Measurements from ENCODE around the gene SND1.

SND1 gene

GRCh38 chr7:127791446-127792189 is 139.6 kb downstream of the SND1 start:
- no peaks in the 10 kb centered on the region for H3K9me3 Mint-ChIP-seq
- H3K27ac Mint-ChIP-seq = peak overlapping the region; percentile 25
- H3K4me1 Mint-ChIP-seq = peaks cover 37% of the 10 kb centered on the region
- H3K4me3 Mint-ChIP-seq = no peak overlapping the region
- peaks cover 4% of the 10 kb centered on the region for H3K36me3 Mint-ChIP-seq
- no peak for DNase-seq (ENCODE audit: low spot score in 2 of 2)
- no peaks in the 10 kb centered on the region for H3K27me3 Mint-ChIP-seq
- ATAC-seq (ENCODE audit: low read depth) = no peak

DNA sequence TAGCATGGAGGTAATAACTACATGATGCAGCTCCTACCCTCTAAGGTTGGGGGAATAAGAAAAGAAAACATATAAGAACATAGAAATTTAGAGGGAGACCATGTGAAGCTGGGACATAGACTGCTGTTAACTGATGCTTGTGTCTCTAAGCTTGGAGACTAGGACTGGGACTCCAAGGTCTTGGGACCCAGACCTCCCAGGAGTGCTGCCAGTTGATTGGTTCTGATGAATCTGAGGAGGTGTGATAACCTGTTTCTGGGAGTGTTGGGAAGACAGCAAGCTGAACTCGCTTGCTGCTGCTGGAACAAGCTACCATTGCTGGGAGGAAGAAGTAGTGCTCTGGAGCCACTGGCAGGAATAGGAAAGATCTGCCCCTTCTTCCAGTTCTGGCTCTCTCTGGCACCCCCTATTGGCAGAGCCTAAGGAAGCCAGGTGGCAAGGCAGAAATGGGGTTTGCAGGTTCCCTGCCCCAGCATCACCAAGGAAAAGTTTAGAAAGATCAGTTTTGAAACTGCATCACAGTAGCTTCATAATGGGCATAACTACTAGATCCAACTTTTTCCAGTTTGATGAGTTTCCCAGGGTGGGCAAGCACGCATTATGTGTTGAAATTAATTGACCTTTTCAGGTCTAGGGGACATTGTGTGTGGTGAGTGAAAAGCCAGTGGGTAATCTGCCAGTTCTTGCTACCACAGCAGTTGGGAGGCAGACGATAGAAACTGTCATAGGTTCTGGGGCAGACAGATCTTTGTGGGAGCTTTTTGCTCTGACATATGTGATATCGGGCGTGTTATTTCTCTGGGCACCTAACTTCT is 140.7 kb downstream of the SND1 start:
- peak overlapping the region; percentile 82 for H3K27ac Mint-ChIP-seq
- no peaks in the 10 kb centered on the region for H3K9me3 Mint-ChIP-seq
- ATAC-seq (ENCODE audit: low read depth) (no peak), DNase-seq (ENCODE audit: low spot score in 2 of 2) (peak; percentile 14 to 44)
- no peaks in the 10 kb centered on the region for H3K27me3 Mint-ChIP-seq
- H3K4me1 Mint-ChIP-seq = peaks cover 31% of the 10 kb centered on the region
- no peak overlapping the region for H3K4me3 Mint-ChIP-seq
- peaks cover 2% of the 10 kb centered on the region for H3K36me3 Mint-ChIP-seq

DNA sequence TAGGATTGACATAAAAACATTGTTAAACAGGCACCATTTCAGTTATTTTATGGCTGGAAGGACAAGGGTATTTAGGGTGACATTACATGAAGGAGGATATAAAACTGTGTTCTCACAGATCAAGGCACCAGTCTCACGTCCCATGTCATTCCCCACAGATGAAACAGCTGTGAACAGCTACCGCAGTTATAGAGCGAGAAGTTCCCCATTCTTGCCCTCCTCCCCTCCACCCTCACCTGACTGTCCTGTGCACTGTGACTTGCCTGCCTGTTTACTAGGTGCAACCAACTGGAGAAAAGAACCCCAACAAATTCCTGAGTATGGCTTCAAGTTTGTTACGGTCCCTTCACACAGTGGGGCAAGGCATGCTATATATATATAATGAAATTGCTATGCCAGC is 141.6 kb downstream of the SND1 start:
- H3K27me3 Mint-ChIP-seq = no peaks in the 10 kb centered on the region
- H3K4me3 Mint-ChIP-seq = no peak overlapping the region
- peaks cover 30% of the 10 kb centered on the region for H3K4me1 Mint-ChIP-seq
- peaks cover 4% of the 10 kb centered on the region for H3K36me3 Mint-ChIP-seq
- DNase-seq (ENCODE audit: low spot score in 2 of 2) (peak; percentile 20 to 32), ATAC-seq (ENCODE audit: low read depth) (peak; percentile 100)
- H3K9me3 Mint-ChIP-seq = no peaks in the 10 kb centered on the region
- peak overlapping the region; percentile 82 for H3K27ac Mint-ChIP-seq

DNA sequence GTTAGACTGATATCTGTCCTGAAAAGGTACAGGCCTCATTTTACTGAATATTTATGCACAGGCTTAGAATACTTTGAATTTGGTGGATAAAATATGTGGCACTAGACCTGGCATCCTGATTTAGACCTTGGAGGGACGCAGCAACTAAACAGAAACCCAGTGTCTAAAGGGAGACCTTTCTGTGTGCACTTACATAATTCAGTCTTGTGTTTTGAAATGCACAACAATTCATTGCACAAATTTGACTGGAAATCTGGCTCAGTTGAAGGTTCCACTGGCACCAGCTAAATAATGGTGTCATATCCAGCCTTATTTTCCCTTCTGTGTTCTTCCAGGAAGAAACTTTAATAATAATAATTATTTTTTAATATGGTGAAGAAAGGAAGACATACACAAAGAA is 142.1 kb downstream of the SND1 start:
- Mint-ChIP-seq H3K4me1 (peaks cover 27% of the 10 kb centered on the region), H3K36me3 (peaks cover 4% of the 10 kb centered on the region), H3K9me3 (no peaks in the 10 kb centered on the region), H3K27ac (peak overlapping the region; percentile 82), H3K27me3 (no peaks in the 10 kb centered on the region), H3K4me3 (no peak overlapping the region)
- DNase-seq (ENCODE audit: low spot score in 2 of 2) (no peak), ATAC-seq (ENCODE audit: low read depth) (no peak)

GRCh38 chr7:127794551-127794950 is 142.6 kb downstream of the SND1 start:
- H3K27ac Mint-ChIP-seq = no peak overlapping the region
- H3K4me3 Mint-ChIP-seq = no peak overlapping the region
- H3K9me3 Mint-ChIP-seq = no peaks in the 10 kb centered on the region
- ATAC-seq (ENCODE audit: low read depth) (no peak), DNase-seq (ENCODE audit: low spot score in 2 of 2) (no peak)
- peaks cover 3% of the 10 kb centered on the region for H3K36me3 Mint-ChIP-seq
- H3K27me3 Mint-ChIP-seq = no peaks in the 10 kb centered on the region
- peaks cover 27% of the 10 kb centered on the region for H3K4me1 Mint-ChIP-seq

DNA sequence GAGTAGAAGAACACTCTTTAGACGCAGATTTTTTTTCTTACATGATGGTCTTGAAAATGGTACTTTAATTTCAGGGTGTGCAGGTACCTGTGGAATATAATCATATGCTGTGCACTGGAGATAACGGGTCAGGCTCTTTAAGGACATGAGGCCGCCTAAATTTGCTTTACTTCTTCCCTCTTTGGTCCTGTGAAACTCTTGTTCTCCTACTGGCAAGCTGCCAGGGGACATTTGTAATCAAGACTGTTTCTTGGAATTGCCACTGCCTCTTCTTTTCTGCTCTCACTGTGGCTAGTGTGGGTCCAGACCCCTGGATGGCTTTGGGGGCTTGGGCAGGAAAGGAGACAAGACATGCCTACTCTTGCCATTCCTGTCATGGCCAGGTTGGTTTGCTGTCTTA is 146.0 kb downstream of the SND1 start:
- Mint-ChIP-seq H3K9me3 (no peaks in the 10 kb centered on the region), H3K4me1 (peaks cover 15% of the 10 kb centered on the region), H3K27me3 (no peaks in the 10 kb centered on the region), H3K36me3 (peaks cover 2% of the 10 kb centered on the region), H3K27ac (no peak overlapping the region), H3K4me3 (no peak overlapping the region)
- DNase-seq (ENCODE audit: low spot score in 2 of 2) (no peak), ATAC-seq (ENCODE audit: low read depth) (no peak)

- peaks cover 2% of the 10 kb centered on the region for H3K36me3 Mint-ChIP-seq
- ATAC-seq (ENCODE audit: low read depth) (no peak), DNase-seq (ENCODE audit: low spot score in 2 of 2) (no peak)
- no peaks in the 10 kb centered on the region for H3K9me3 Mint-ChIP-seq
- no peak overlapping the region for H3K27ac Mint-ChIP-seq
- H3K4me3 Mint-ChIP-seq = no peak overlapping the region
- no peaks in the 10 kb centered on the region for H3K27me3 Mint-ChIP-seq
- peaks cover 7% of the 10 kb centered on the region for H3K4me1 Mint-ChIP-seq
Measured at GRCh38 chr7:127798769-127799372, 146.9 kb downstream of the SND1 start.

- Mint-ChIP-seq H3K36me3 (peaks cover 2% of the 10 kb centered on the region), H3K9me3 (no peaks in the 10 kb centered on the region), H3K27ac (no peak overlapping the region), H3K4me3 (no peak overlapping the region), H3K4me1 (peaks cover 2% of the 10 kb centered on the region), H3K27me3 (no peaks in the 10 kb centered on the region)
- ATAC-seq (ENCODE audit: low read depth) = no peak
- no peak for DNase-seq (ENCODE audit: low spot score in 2 of 2)
Measured at GRCh38 chr7:127799535-127800305, 147.7 kb downstream of the SND1 start.

GRCh38 chr7:127802845-127803244 is 150.9 kb downstream of the SND1 start:
- Mint-ChIP-seq H3K27ac (no peak overlapping the region), H3K9me3 (no peaks in the 10 kb centered on the region), H3K4me3 (no peak overlapping the region), H3K27me3 (no peaks in the 10 kb centered on the region), H3K4me1 (peaks cover 7% of the 10 kb centered on the region), H3K36me3 (peaks cover 8% of the 10 kb centered on the region)
- ATAC-seq (ENCODE audit: low read depth) (no peak), DNase-seq (ENCODE audit: low spot score in 2 of 2) (no peak)

DNA sequence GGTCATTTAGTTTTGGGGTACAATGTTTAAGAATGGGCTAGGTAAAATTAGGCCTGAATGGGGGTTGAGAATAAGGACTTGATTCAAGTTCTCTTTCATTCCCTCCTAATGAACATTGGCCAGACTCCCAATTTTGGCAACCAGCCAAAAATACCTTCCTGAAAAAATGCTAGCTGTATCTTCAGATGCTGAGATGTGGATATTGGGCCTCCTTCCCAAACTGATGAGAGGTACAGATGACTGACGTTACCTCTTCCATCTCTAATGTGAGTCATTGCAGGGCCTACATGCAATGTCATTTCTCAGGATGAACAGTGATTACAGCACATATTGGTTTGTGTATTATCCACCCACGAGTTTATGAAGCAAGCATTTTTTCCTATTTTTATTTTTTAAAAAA is 151.6 kb downstream of the SND1 start:
- DNase-seq (ENCODE audit: low spot score in 2 of 2) (no peak), ATAC-seq (ENCODE audit: low read depth) (no peak)
- no peak overlapping the region for H3K27ac Mint-ChIP-seq
- no peaks in the 10 kb centered on the region for H3K27me3 Mint-ChIP-seq
- H3K4me1 Mint-ChIP-seq = peaks cover 7% of the 10 kb centered on the region
- peaks cover 10% of the 10 kb centered on the region for H3K36me3 Mint-ChIP-seq
- H3K9me3 Mint-ChIP-seq = no peaks in the 10 kb centered on the region
- H3K4me3 Mint-ChIP-seq = no peak overlapping the region

DNA sequence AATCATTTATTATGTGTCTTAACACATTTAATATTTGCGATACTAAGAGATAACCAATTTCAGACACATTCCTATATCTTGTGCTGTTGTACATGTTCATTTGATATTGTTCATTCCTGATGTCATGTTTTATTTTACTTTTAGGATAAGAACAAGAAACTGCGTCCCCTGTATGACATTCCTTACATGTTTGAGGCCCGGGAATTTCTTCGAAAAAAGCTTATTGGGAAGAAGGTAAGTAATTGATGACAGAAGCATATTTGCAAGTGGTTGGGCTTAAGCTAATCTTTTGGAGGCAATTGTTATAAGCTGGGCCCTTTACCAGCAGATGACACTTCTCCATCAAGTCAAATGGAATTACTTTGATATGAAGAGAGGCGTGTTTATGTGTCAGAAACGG is 155.3 kb downstream of the SND1 start:
- Mint-ChIP-seq H3K4me1 (peaks cover 10% of the 10 kb centered on the region), H3K4me3 (no peak overlapping the region), H3K9me3 (no peaks in the 10 kb centered on the region), H3K27me3 (no peaks in the 10 kb centered on the region), H3K36me3 (peaks cover 13% of the 10 kb centered on the region), H3K27ac (no peak overlapping the region)
- no peak for DNase-seq (ENCODE audit: low spot score in 2 of 2)
- ATAC-seq (ENCODE audit: low read depth) = no peak

- no peaks in the 10 kb centered on the region for H3K9me3 Mint-ChIP-seq
Measured at GRCh38 chr7:127807829-127808228, 155.8 kb downstream of the SND1 start.

DNA sequence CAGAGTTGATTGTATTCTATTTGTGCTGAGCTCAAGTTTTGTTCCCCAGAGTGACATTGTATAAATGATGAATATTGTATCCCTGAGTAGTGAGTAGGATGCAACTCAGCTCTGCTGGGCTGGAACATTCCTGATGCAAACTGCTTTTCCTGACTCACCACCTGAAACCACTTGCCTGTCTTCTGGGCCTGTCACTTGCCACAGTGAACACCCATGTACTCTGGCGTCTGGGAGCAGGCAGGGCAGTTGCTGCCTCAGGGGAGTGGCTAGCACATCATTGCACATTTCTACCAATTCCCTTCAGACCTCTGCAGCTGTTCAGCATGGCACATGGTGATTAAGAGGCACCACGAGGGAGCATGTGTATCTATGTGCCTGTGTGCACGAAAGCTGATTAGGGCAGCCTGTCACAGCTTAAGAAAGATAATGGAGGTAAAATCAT is 157.3 kb downstream of the SND1 start:
- H3K9me3 Mint-ChIP-seq = no peaks in the 10 kb centered on the region
- H3K4me3 Mint-ChIP-seq = no peak overlapping the region
- DNase-seq (ENCODE audit: low spot score in 2 of 2) (no peak), ATAC-seq (ENCODE audit: low read depth) (no peak)
- H3K4me1 Mint-ChIP-seq = peaks cover 17% of the 10 kb centered on the region
- H3K36me3 Mint-ChIP-seq = peaks cover 15% of the 10 kb centered on the region
- H3K27me3 Mint-ChIP-seq = no peaks in the 10 kb centered on the region
- no peak overlapping the region for H3K27ac Mint-ChIP-seq

More at GRCh38 chr7:127807829-127808228, 155.8 kb downstream of the SND1 start:
- H3K4me1 Mint-ChIP-seq = peaks cover 10% of the 10 kb centered on the region
- H3K27ac Mint-ChIP-seq = no peak overlapping the region
- no peak overlapping the region for H3K4me3 Mint-ChIP-seq
- no peaks in the 10 kb centered on the region for H3K27me3 Mint-ChIP-seq
- peaks cover 13% of the 10 kb centered on the region for H3K36me3 Mint-ChIP-seq
- ATAC-seq (ENCODE audit: low read depth) = no peak
- DNase-seq (ENCODE audit: low spot score in 2 of 2) = no peak

GRCh38 chr7:127810113-127810512 is 158.1 kb downstream of the SND1 start:
- Mint-ChIP-seq H3K27ac (no peak overlapping the region), H3K9me3 (no peaks in the 10 kb centered on the region), H3K27me3 (no peaks in the 10 kb centered on the region), H3K4me1 (peaks cover 17% of the 10 kb centered on the region), H3K36me3 (peaks cover 15% of the 10 kb centered on the region), H3K4me3 (no peak overlapping the region)
- ATAC-seq (ENCODE audit: low read depth) (no peak), DNase-seq (ENCODE audit: low spot score in 2 of 2) (no peak)

All from memory B cell (primary cell).